Fibroblast of peridontal ligament (primary cell): ENCODE results near the gene EIF1B.
"Not testable (repeated sequence)": the region's sequence is repeated elsewhere in the genome, so short reads cannot be mapped to it uniquely, and the experiment has no call there.

ENCODE experiments used
- DNase-seq: peaks from one replicate; pipeline ENCODE4 v3.0.0-alpha.2; 2010; ENCODE audit errors: extremely low read depth

EIF1B gene

DNA sequence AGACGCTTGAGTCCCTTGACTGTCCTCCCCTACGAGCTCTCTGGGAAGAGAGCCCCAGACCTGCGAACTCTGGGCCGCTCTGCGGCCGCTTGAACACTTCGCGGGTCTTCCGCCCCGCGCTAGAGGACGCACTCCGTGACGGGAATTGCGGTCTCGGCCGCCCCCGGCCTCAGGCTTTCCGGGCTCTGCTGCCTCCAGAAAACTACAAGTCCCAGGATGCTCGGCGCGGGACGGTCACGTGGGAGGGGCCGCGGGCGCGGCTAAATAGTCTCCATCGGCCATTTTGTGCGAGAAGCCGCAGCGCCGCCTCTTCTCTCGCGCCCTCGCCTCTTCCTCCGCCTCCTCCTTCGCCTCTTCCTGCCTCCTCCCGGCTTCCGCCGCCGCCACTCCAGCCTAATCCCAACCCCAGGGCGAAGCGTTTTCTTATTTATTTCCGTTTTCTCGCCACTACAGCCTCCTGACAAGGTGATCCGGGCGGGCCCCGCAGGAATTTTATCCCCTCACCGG is at the start of gene EIF1B:
TSS of gene EIF1B (plus strand) at position 290 of the 507 bp plus-strand sequence. CDS start 235 bp downstream, outside the sequence.
- DNase-seq = peak; percentile 97

DNA sequence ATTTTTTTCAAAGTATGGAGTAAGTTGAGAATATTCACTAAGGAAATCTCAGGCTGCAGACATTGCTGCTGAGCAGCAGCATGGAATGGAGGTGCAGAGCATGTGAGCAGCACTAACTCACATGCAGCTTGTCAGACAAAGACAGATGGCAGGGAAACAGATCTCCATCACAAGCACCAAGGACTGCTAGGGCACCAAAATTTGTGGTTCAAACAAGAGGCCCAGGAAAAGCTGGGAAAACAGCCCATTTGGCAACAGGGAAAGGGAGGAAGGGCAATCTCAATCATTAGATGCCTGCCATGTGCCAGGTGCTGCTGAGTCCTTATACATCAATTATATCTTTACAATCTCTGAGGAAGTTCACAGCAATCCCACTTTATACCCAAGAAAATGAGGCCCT is 47.2 kb upstream of the EIF1B start:
- DNase-seq = no peak

DNA sequence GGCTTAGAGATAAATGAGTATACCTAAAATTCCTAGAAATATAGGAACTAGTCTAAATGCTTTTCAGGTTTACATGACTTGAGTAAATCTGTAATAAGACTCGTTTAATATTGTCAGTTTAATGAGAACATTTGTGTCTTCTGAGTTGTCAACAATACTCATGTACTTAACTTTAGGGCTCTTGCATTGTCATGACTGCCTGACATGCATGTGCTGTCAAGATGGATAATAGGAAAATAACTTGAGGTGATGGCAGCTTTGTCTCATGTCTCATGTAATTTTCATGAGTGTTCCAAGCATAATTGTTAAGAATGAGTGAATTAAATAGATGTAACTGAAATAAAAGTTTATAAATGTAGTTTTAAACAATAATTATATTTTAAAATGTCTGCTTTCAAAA is 45.1 kb upstream of the EIF1B start:
- DNase-seq = no peak

DNA sequence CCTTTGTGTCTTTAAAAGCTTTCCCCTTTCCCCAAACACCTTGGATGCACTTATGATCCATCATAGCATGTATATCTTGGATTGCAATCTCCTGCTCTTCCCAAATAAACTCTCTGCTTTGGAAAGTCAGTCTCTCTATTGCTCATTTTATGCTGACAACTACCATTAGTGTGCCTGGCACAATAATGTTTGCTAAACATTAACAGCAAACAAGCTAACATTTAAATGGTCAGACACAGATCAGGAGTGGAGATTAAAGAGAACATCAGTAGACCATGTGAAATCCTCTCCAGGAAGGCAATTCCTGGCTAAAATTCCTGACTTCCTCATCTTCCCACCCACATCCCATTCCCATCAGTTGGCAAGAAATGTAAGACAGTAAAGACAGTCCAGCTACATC is 44.3 kb upstream of the EIF1B start:
- DNase-seq = no peak

DNA sequence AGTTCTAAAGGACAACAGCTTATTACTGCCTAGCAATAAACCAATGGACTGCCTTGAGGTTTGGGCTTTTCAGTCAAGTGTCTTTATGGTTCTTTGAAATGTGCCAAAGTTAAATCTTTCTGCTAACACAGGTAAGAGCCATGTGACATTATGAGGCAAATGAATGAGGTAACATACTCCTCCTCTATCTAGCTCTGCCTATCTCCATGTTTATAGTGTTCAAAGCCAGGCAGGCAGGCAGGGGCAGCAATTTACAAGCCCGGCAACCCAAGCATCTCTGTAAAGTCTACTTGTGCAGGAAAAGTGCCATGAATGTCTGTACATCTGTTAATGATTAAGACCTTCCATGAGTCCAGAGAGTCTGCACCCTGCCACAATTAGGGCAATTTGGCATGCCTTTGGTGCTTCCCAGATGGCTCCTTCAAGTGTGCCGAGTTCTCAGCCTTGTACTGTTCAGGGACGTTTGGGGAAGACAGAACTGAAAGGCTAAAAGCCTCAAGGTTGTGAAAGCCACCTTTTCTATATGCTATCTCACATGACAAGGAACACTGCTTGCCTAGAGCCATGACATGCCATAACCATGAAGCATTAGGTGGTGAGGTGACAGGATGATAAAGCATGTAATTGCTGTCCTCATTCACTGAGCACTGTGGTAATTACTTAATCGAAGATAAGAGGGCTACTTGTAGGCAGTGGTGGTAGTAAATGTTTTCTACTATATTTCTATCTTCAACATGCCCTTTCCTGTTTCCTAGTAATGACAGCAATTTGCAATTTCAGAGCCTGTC is 41.4 kb upstream of the EIF1B start:
- DNase-seq = peak; percentile 60

DNA sequence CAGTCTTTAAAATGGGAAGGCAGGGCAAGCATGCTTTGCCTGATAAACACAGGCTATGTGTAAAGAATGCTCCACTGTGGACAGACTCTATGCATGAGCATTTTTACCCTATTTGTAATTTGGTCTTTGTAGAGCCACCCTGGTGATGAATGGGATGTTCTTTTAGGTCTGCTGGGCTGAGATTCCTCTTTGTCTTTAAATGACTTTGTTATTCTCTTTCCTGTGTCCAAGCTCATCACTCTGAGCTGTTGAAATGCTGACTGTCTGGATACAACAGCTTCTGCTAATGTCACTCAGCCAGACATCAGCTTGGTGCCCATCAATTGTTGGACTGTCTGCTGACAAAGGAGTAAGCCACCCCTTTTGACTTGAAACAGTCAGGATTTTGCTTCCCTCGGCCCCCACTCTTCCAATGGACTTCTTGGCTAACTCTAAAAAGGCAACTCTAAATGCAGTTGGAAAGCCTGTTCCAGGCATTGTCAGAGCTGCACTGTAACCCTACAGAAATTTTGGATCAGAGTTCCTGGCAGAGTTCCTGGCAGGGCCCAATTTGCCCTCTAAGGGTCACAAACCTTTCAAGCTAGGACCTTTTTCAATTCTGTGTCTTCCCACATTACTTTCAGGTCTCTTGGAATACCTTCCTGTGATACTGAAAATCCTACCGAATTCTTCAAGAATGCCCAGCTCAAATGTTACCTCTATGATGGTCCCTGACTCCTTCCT is 40.5 kb upstream of the EIF1B start:
- no peak for DNase-seq

DNA sequence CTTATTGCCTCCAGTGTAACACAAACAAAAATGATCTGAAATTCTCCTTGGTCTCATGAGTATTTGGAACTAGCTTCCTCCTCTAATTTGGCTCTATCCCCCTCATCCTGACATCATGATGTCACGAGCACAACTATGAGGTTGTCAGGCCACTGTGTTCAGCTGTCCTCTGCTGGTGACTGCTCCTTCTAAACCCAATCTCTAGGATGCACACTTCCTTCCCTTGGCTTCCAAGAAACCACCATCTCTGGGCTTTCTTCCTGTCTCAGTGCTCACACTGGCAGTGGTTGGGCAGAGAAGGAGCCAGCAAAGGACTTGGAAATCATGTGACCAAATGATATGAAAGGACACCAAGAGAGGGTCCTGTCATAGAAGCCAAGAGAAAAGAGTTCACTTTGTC is 30.7 kb upstream of the EIF1B start:
- no peak for DNase-seq

DNA sequence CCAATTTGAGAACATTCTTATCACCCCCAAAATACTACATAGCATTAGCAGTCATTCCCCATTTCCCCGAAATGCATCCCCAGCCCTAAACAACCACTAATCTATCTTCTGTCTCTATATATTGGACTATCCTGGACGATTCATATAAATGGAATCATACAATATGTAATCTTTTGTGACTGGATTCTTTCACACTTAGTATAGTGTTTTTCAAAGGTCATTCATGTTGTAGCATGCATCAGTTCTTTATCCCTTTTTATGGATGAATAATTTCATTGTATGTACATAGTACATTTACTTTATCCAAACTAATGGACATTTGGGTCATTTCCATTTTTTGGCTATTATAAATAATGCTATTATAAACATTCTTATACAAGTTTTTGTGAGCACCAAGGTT is 27.5 kb upstream of the EIF1B start:
- no peak for DNase-seq

DNA sequence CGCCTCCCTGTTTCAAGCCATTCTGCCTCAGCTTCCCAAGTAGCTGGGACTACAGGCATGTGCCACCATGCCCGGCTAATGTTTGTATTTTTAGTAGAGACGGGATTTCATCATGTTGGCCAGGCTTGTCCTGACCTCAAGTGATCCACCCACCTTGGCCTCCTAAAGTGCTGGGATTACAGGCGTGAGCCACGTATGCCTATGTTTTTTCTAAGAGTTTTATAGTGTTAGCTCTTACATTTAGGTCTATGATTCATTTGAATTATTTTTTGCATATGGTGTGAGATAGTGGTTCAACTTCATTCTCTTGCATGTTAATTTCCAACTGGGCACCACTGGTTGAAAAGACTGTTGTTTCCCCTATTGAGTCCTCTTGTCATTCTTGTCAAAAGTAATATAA is 26.4 kb upstream of the EIF1B start:
- not testable (repeated sequence) for DNase-seq

DNA sequence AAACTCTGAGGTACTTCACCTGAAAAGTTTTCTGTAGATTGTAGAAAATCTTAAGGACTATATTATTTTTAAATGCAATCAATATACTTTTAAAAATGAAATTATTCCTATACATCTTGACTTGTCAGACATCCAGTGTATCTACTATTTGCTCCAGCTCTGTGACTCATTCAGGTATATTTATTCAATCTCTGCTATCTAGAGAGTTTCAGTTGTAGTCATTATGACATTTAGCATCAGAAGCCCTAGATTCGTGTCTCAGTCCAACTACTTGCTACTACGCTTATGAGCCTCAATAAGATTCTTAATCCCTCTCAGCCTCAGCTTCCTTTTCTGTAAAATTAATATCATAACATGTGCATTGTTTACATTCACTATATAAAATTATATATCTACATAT is 22.3 kb upstream of the EIF1B start:
- no peak for DNase-seq

DNA sequence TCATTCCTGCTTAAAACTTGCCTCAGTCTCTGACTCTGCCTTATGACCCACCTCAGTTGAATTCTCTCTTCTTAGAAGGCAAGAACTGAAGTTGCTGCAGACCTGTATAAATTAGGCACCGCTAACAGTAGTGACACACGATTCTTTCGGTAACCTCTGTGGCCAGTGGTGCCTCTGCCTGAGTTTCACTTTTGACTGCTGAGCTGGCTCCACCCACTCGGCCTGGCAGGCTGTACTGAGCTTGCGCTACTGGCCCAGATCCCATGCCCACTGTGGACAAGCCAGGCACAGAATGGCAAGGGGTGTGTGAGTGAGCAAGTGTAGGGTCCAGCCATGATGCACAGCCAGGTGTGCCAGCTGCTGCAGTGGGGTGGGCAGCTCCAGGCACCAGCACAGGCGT is 19.1 kb upstream of the EIF1B start:
- DNase-seq = no peak

DNA sequence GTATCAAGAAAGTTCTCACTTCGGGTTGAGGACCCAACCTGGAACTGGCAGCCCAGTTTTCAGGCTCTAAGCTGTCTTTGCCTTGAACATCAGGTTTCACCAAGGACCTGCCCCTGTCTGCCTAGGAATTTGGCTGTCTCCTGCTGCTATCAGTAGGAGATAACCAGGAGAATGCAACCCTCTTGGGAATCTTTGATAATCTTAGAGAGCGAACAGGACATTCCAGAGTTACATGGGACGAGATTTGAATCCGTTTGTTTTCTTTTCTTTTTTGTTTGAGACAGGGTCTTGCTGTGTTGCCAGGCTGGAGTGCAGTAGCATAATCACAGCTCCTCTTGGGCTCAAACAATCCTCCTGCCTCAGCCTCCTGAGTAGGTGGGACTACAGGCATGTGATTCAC is 18.0 kb upstream of the EIF1B start:
- no peak for DNase-seq

DNA sequence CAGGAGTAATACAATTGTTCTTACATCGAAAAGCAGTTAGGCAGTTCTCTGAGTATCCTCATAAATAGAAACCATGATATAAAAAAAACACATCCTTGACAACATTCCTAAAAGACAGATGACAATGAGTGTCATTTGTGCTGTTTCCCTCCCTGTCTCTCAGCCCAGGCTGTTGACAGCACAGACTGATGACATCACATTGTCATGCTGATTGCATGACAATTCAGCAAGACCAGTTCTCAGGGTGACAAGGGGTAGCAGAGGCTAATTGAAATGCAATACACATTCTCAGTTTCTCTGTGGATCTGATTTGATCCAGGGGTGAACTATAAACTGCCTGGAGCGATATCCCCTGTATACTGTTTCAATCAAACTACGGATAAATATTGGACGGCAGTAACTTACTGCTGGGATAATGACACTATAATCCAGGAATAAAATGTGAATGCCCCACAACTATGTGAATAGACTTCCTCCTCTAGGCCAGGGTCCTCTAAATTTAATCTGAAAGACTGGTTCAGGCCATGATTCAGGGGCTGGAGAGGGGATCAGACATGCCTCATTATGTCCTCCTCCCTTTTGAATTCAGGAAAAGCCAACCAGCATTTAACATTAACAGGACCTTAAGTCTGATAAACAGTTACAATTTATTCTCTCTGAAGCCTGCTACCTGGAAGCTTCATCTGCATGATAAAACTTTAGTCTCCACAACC is 16.7 kb upstream of the EIF1B start:
- DNase-seq = no peak

DNA sequence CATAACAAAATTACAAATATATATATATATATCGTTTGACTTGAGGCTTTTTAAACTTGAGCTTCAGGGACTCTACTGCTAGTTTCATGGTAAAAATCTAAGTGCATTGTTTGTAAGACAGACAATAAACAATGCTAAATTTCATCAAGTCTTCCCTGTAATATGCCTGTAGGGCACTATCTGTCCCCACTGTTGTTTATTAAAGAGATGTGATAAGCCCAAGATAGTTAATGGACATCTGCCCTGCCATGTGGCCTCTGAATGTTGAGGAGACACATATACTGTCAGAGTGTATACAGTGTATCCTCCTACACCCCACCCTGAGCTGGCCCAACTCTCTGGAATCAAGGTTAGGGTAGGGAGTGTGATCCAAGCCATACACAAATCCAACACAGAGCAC is 15.1 kb upstream of the EIF1B start:
- DNase-seq = no peak

DNA sequence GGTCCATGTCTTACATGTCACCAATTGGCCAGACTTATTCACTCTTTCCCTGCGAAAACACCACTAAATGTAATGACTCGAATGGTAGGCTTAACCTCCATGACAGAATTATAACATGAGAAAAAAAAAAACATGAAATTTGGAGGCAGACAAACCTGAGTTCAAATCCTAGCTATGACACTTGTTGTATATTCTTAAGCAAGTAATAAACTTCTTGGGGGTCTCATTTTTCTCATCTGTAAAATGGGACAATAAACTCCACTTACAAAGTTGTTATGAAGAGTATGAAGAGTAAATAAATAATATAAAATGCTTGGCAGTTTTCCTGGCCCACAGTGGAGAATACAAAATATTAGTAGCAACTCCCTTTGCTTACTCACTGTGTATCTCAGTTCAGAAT is 11.4 kb upstream of the EIF1B start:
- no peak for DNase-seq

DNA sequence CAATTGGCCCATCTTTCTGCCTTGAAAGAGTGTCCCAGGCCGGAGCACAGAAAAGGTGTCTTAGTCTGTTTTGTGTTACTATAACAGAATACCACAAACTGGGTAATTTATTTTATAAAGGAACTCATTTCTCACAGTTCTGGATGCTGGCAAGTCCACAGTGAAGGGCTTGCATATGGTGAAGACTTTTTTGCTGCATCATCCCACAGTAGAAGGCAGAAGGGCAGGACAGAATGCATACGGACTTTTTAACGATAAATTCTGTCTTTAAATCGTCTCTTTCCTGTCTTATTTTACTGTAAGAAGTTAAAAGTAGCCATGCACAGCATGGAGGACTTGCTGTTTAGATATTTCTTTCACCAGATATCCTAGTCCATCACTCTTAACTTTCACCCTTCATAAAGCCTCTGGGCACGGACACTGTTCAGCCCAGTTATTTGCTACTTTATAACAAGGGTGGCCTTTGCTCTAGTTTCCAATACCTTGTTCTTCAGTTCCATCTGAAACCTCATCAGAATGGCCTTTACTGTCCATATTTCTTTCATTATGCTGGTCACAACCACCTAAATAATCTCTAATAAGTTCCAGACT is 10.3 kb upstream of the EIF1B start:
- no peak for DNase-seq

DNA sequence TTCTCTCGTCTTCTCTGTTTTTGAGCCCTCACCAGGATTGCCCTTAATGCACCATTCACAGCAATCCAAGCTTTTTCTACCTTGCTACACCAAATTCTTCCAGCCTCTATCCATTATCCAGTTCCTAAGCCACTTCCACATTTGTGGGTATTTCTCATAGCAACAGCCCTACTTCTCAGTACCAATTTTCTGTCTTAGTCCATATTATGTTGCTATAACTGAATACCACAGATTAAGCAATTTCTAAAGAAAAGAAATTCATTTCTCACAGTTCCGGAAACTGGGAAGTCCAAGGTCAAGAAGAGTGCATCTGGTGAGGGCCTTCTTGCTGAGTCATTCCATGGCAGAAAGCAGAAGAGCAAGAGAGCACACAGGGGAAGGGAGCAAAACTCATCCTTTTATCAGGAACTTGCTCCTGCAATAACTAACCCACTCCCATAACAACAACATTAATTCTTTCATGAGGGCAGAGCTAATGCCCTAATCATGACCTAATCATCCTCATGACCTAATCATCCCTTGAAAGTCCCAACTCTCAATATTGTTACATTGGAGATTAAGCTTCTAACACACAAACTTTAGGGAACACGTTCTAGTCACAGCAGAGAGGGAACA is 9.7 kb upstream of the EIF1B start:
- DNase-seq = peak; percentile 95

DNA sequence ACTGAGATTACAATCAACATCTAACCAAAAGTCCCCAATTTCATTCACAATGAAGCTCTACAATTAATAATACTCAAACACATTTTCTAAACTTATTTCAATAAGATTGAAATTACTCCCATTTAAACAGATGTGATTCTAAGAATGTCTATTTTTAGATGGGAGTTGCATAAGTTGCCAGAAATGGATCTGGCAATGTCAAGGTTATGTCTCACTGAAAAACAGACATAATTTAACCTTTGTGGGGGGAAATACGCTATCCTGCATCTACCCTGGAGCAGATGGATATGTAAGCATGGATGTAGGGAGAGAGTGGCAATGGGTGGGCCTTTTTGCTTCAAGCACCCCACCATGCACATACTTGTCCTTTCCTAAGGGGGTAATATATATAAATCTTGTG is 6.7 kb upstream of the EIF1B start:
- DNase-seq = peak; percentile 51

DNA sequence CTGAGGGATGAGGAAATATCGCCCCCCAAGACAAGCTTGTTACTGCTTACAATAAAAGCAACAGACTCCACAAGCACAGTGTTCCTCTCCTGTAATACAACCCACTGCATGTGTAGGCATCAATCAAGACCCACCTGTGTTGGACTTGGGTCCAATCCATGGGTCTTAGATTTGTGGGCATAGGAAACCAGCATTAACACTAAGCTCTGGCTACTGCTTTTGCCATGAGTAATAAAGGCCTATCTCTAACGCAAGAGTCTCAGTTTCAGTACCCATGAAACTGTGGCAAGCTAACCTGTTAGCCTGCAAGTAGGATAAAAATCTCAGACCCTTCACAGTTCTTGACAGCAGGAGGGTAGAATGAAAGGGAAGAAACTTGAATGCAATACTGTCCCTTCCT is 5.2 kb upstream of the EIF1B start:
- DNase-seq = no peak

DNA sequence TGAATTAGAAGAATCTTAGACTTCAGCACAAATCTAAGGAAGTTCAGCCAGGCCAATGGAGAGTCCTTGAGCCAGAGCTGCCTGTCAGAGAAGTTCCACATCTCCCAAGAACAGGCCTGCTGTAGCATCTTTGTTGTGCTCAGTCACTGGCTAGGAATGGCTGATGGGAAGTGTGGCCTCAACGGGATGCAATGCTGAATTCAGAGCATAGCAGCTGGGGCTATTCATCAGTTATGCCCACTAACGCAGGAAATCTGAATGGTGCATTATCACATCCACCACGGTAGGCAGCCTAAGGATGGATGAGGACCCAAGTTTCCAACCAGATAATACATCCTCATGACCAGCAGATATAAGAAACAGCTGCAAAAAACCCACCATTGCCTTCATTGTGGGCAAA is 3.2 kb upstream of the EIF1B start:
- no peak for DNase-seq

DNA sequence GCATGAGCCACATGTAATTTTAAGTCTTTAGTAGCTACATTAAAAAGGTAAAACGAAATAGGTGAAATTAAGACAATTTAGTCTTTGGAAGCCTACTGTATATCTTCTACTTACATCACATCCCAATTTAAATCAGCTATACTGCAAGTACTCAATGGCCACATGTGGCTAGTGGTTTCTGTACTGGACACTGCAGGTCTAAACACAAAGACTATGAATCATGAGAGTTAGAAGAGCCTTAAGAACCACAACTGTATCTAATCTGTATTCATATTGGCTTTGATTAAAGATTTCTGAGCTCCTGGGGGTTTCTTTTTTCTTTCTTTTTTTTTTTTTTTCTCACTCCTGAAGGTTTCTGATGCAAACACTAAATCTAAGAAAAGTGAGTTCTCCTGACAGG is 2.3 kb upstream of the EIF1B start:
- DNase-seq = peak; percentile 34
